Upper lobe of left lung (tissue), 6 donors: ENCODE measurements around the gene SEPHS1. TPM values are rescaled to one million over a fixed set of nuclear protein-coding genes. Genes with fewer than 3 reads are reported as not detected.
A peak's percentile ranks its signal among the peaks of the same experiment; 100 is the strongest.
"Not testable (repeated sequence)": the region's sequence is repeated elsewhere in the genome, so short reads cannot be mapped to it uniquely, and the experiment has no call there.

Experiments used
- ATAC-seq, 2 donors: fragments of 200-7000 bp; cut with Tn5 transposase; one replicate each; pipeline ENCODE4 v1.9.1; 2022; ENCODE audit warnings: mild to moderate bottlenecking in 2 of 2, moderate library complexity in 2 of 2; ENCODE audit not compliant: low FRiP score in 2 of 2
- DNase-seq, 2 donors: peaks; one replicate each; pipeline ENCODE4 v3.0.0-alpha.2; 2019 to 2020
- H3K27ac ChIP-seq, 4 donors: fragments of 200-600 bp; sonication (generic); one replicate each; pipeline ENCODE4 v1.5.1; 2016 to 2019
- H3K27me3 ChIP-seq, 4 donors: fragments of 200-600 bp; sonication (generic); one replicate each; pipeline ENCODE4 v1.5.1; 2017 to 2019
- H3K36me3 ChIP-seq, 4 donors: fragments of 200-600 bp; sonication (generic); one replicate each; pipeline ENCODE4 v1.5.1; 2016 to 2019
- H3K4me1 ChIP-seq, 4 donors: fragments of 200-600 bp; sonication (generic); one replicate each; pipeline ENCODE4 v1.5.1; 2018 to 2019
- H3K4me3 ChIP-seq, 4 donors: fragments of 200-600 bp; sonication (generic); one replicate each; pipeline ENCODE4 v1.5.1; 2017 to 2019; ENCODE audit warnings: mild to moderate bottlenecking in 2 of 4, moderate library complexity in 1 of 4
- H3K9me3 ChIP-seq, 4 donors: fragments of 200-600 bp; sonication (generic); one replicate each; pipeline ENCODE4 v1.5.1; 2018 to 2019
- CTCF ChIP-seq, 6 experiments: fragments of 450-650 bp in 4 of 6; fragments of 200-600 bp in 2 of 6; sonication (generic) in 2 of 6; IDR thresholded peaks; one replicate each; pipeline ENCODE4 v1.5.1; 2016 to 2019; ENCODE audit warnings: antibody characterized with exemption in 6 of 6
- EP300 ChIP-seq, 4 donors: sonication (generic); formaldehyde crosslinking; IDR thresholded peaks; one replicate each; pipeline ENCODE4 v1.5.1; 2017; ENCODE audit warnings: antibody characterized with exemption in 4 of 4, control low read depth in 2 of 4
- POLR2A ChIP-seq, 4 donors: fragments of 450-650 bp; IDR thresholded peaks; one replicate each; pipeline ENCODE4 v1.5.1; 2016 to 2017; ENCODE audit warnings: antibody characterized with exemption in 4 of 4, mild to moderate bottlenecking in 2 of 4
- POLR2AphosphoS5 ChIP-seq, 2 donors: sonication (generic); formaldehyde crosslinking; IDR thresholded peaks; one replicate each; pipeline ENCODE4 v1.5.1; 2017; ENCODE audit warnings: antibody characterized with exemption in 2 of 2
- WGBS, 2 donors: methylation state at CpG; one replicate each; pipeline ENCODE4 v1.1.5; 2017 to 2018; 5-methylcytosine and 5-hydroxymethylcytosine counted together
- total RNA-seq, 6 donors: library from RNA; depleted of rRNA in 4 of 6; stranded (reverse); fragments of >200 nt in 4 of 6; gene quantifications; one replicate each; pipeline versions ENCODE4 v1.1.0 to v1.2.1, GENCODE V29; 2016 to 2021
- donor health status: DM: no; HTN: no; CAD: no; lungs with moderate emphysema.
- donor health status: DM: no; HTN: yes; CAD: no; lungs with severe emphysema.

SEPHS1 gene
- total RNA-seq, 6 donors from 2014 or later = 10.0 to 41.9 (median 33.8) TPM

GRCh38 chr10:13383399-13383761 lies 35.3 kb upstream of the SEPHS1 start:
- TF ChIP-seq EP300 (IDR thresholded peaks at IDR 0.05) (no peak), POLR2A (IDR thresholded peaks at IDR 0.05) (no peak), POLR2AphosphoS5 (IDR thresholded peaks at IDR 0.05) (no peak), CTCF (IDR thresholded peaks at IDR 0.05) (no peak)
- 8 to 17% methylated on average over 18 of the region's 18 CpGs for WGBS, 2 donors
- Histone ChIP-seq H3K27ac (peak overlapping the region; percentile 74 to 86 (median 82)), H3K9me3 (no peaks in the 10 kb centered on the region), H3K36me3 (no peaks in the 10 kb centered on the region), H3K27me3 (no peaks in the 10 kb centered on the region), H3K4me3 (peak overlapping the region in 3 of 4 donors; percentile 29 to 45 (median 41)), H3K4me1 (peaks cover 0 to 16% (median 10%) of the 10 kb centered on the region in 4 donors)
- peak; percentile 75 to 94 for ATAC-seq
- DNase-seq = peak; percentile 84 to 91

GRCh38 chr10:13382703-13383398 lies 34.8 kb upstream of the SEPHS1 start:
- H3K4me1 ChIP-seq = peaks cover 0 to 16% (median 10%) of the 10 kb centered on the region in 4 donors
- peak overlapping the region in 3 of 4 donors; percentile 29 to 45 (median 41) for H3K4me3 ChIP-seq
- H3K36me3 ChIP-seq = no peaks in the 10 kb centered on the region
- 7 to 12% methylated on average over 23 of the region's 23 CpGs for WGBS, 2 donors
- H3K27me3 ChIP-seq = no peaks in the 10 kb centered on the region
- peak overlapping the region; percentile 74 to 86 (median 82) for H3K27ac ChIP-seq
- TF ChIP-seq POLR2AphosphoS5 (IDR thresholded peaks at IDR 0.05) (no peak), POLR2A (IDR thresholded peaks at IDR 0.05) (peak in 1 of 4 donors; percentile 53)
- DNase-seq (peak in 1 of 2 donors; percentile 42), ATAC-seq (peak; percentile 69 to 85)
- H3K9me3 ChIP-seq = no peaks in the 10 kb centered on the region

GRCh38 chr10:13379061-13379460 lies 31.0 kb upstream of the SEPHS1 start:
- H3K27me3 ChIP-seq, ATAC-seq, H3K36me3 ChIP-seq, DNase-seq, H3K27ac ChIP-seq, H3K9me3 ChIP-seq, H3K4me3 ChIP-seq: not testable (repeated sequence)
- 86 to 94% methylated on average over 3 to 4 of the region's 4 CpGs for WGBS, 2 donors
- peaks cover 0 to 16% (median 10%) of the 10 kb centered on the region in 4 donors for H3K4me1 ChIP-seq

- 77 to 81% methylated on average over 6 of the region's 6 CpGs for WGBS, 2 donors
These were observed 28.7 kb upstream of the SEPHS1 start for GRCh38 chr10:13376746-13377145.

DNA sequence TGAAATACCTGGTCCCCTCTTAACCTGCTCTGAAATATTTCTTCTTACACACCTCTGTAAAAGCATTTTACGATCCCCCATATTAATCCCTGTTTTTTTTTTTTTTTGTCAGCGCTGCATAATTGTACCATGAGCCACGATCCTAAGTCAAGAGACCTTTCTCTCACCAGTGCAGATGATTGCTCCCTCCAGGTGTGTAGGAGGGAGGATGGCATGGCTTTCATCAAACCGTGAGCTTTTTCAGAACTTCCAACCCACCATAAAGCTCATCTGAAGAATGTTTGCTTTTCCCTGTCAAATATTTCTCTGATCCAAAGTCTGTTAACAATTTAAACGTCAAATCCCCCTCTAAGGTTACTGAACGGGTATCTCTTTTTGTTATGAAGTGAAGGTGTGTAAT lies 28.2 kb upstream of the SEPHS1 start:
- no peak for DNase-seq
- no peaks in the 10 kb centered on the region for H3K36me3 ChIP-seq
- 58 to 64% methylated on average over 6 of the region's 6 CpGs for WGBS, 2 donors
- no peak overlapping the region for H3K4me3 ChIP-seq
- H3K9me3 ChIP-seq = no peaks in the 10 kb centered on the region
- no peak for TF ChIP-seq CTCF (IDR thresholded peaks at IDR 0.05)
- no peak for TF ChIP-seq POLR2A (IDR thresholded peaks at IDR 0.05)
- TF ChIP-seq POLR2AphosphoS5 (IDR thresholded peaks at IDR 0.05) = no peak
- no peak for TF ChIP-seq EP300 (IDR thresholded peaks at IDR 0.05)
- no peaks in the 10 kb centered on the region for H3K27me3 ChIP-seq
- ATAC-seq = no peak
- no peak overlapping the region for H3K27ac ChIP-seq
- peaks cover 0 to 6% (median 0%) of the 10 kb centered on the region in 4 donors for H3K4me1 ChIP-seq

More at GRCh38 chr10:13376746-13377145, 28.7 kb upstream of the SEPHS1 start:
- Histone ChIP-seq H3K36me3 (no peaks in the 10 kb centered on the region), H3K9me3 (no peaks in the 10 kb centered on the region), H3K27ac (no peak overlapping the region), H3K27me3 (no peaks in the 10 kb centered on the region), H3K4me3 (no peak overlapping the region), H3K4me1 (peaks cover 0 to 4% (median 0%) of the 10 kb centered on the region in 4 donors)
- DNase-seq (no peak), ATAC-seq (no peak)
- TF ChIP-seq POLR2A (IDR thresholded peaks at IDR 0.05) (no peak), CTCF (IDR thresholded peaks at IDR 0.05) (no peak), POLR2AphosphoS5 (IDR thresholded peaks at IDR 0.05) (no peak)

GRCh38 chr10:13375791-13376190 lies 27.7 kb upstream of the SEPHS1 start:
- 84 to 87% methylated on average over 2 of the region's 2 CpGs for WGBS, 2 donors
- ATAC-seq (no peak), DNase-seq (no peak)

More at GRCh38 chr10:13375791-13376190, 27.7 kb upstream of the SEPHS1 start:
- no peak overlapping the region for H3K4me3 ChIP-seq
- H3K4me1 ChIP-seq = peaks cover 0 to 6% (median 0%) of the 10 kb centered on the region in 4 donors
- TF ChIP-seq POLR2AphosphoS5 (IDR thresholded peaks at IDR 0.05) (no peak), EP300 (IDR thresholded peaks at IDR 0.05) (no peak), POLR2A (IDR thresholded peaks at IDR 0.05) (no peak), CTCF (IDR thresholded peaks at IDR 0.05) (no peak)
- no peak overlapping the region for H3K27ac ChIP-seq
- H3K36me3 ChIP-seq = no peaks in the 10 kb centered on the region
- no peaks in the 10 kb centered on the region for H3K9me3 ChIP-seq
- H3K27me3 ChIP-seq = no peaks in the 10 kb centered on the region
